BE2C (cell line): ENCODE measurements around the gene CFLAR.
"Not testable (repeated sequence)": the region's sequence is repeated elsewhere in the genome, so short reads cannot be mapped to it uniquely, and the experiment has no call there.

Experiments used
- DNase-seq: peaks from one replicate; pipeline ENCODE4 v3.0.0-alpha.2; 2020
- H3K27me3 ChIP-seq: fragments of 250-450 bp; sonication (Bioruptor Pico); 2 replicates; pipeline ENCODE4 v1.5.1; 2020; ENCODE audit warnings: mild to moderate bottlenecking
- H3K36me3 ChIP-seq: fragments of 250-450 bp; sonication (Bioruptor Pico); 2 replicates; pipeline ENCODE4 v1.5.1; 2020; ENCODE audit warnings: mild to moderate bottlenecking
- H3K4me1 ChIP-seq: fragments of 250-450 bp; sonication (Bioruptor Pico); 2 replicates; pipeline ENCODE4 v1.5.1; 2020
- H3K4me3 ChIP-seq: 2 replicates; pipeline ENCODE4 v1.5.1; 2011; ENCODE audit warnings: low read depth, low read length
- H3K9me3 ChIP-seq: fragments of 250-450 bp; sonication (Bioruptor Pico); 2 replicates; pipeline ENCODE4 v1.5.1; 2020
- CTCF ChIP-seq: IDR thresholded peaks from 2 replicates; pipeline ENCODE4 v1.5.1; 2012; ENCODE audit warnings: mild to moderate bottlenecking, low read depth, low read length

Gene CFLAR

GRCh38 chr2:201149064-201149820 is 33.3 kb downstream of the CFLAR start:
- H3K4me1 ChIP-seq = peaks cover 4% of the 10 kb centered on the region
- no peak overlapping the region for H3K4me3 ChIP-seq
- H3K9me3 ChIP-seq = no peaks in the 10 kb centered on the region
- no peaks in the 10 kb centered on the region for H3K27me3 ChIP-seq
- TF ChIP-seq CTCF = no peak
- DNase-seq = no peak
- peaks cover 2% of the 10 kb centered on the region; the same call in 1 of the 2 replicates for H3K36me3 ChIP-seq

- not testable (repeated sequence) for DNase-seq, H3K4me1 ChIP-seq, H3K27me3 ChIP-seq, H3K36me3 ChIP-seq, H3K9me3 ChIP-seq, H3K4me3 ChIP-seq
Observed at GRCh38 chr2:201149821-201150165, 33.8 kb downstream of the CFLAR start.

- Histone ChIP-seq H3K9me3 (no peaks in the 10 kb centered on the region), H3K27me3 (no peaks in the 10 kb centered on the region), H3K4me3 (no peak overlapping the region), H3K36me3 (peaks cover 2% of the 10 kb centered on the region; the same call in 1 of the 2 replicates), H3K4me1 (peaks cover 4% of the 10 kb centered on the region)
- TF ChIP-seq CTCF = no peak
- DNase-seq = no peak
Observed at GRCh38 chr2:201150454-201151020, 34.6 kb downstream of the CFLAR start.

- Histone ChIP-seq H3K9me3 (no peaks in the 10 kb centered on the region), H3K27me3 (no peaks in the 10 kb centered on the region), H3K4me1 (peaks cover 4% of the 10 kb centered on the region), H3K4me3 (no peak overlapping the region), H3K36me3 (peaks cover 2% of the 10 kb centered on the region; the same call in 1 of the 2 replicates)
- no peak for TF ChIP-seq CTCF
- DNase-seq = no peak
Observed at GRCh38 chr2:201151127-201151981, 35.4 kb downstream of the CFLAR start.

GRCh38 chr2:201152517-201152916 is 36.6 kb downstream of the CFLAR start:
- H3K9me3 ChIP-seq = no peaks in the 10 kb centered on the region
- TF ChIP-seq CTCF = no peak
- no peak for DNase-seq
- no peak overlapping the region for H3K4me3 ChIP-seq
- H3K27me3 ChIP-seq = no peaks in the 10 kb centered on the region
- peaks cover 2% of the 10 kb centered on the region; the same call in 1 of the 2 replicates for H3K36me3 ChIP-seq
- H3K4me1 ChIP-seq = peaks cover 4% of the 10 kb centered on the region

GRCh38 chr2:201152999-201153815 is 37.2 kb downstream of the CFLAR start:
- Histone ChIP-seq H3K27me3 (no peaks in the 10 kb centered on the region), H3K4me3 (no peak overlapping the region), H3K36me3 (peaks cover 2% of the 10 kb centered on the region; the same call in 1 of the 2 replicates), H3K4me1 (peaks cover 10% of the 10 kb centered on the region), H3K9me3 (no peaks in the 10 kb centered on the region)
- no peak for TF ChIP-seq CTCF
- DNase-seq = no peak
